HFF-Myc (cell line): ENCODE results near the gene BTAF1.

Experiments
- DNase-seq: peaks from one replicate; pipeline ENCODE4 v3.0.0-alpha.2; 2011; ENCODE audit warnings: low read depth; ENCODE audit errors: extremely low read depth
- H3K4me3 ChIP-seq: replicated peaks from 2 replicates; pipeline ENCODE4 v1.5.1; 2011; ENCODE audit warnings: low read depth, mild to moderate bottlenecking, control low read depth, low read length
- CTCF ChIP-seq: IDR thresholded peaks from 2 replicates; pipeline ENCODE4 v1.5.1; 2012; ENCODE audit warnings: mild to moderate bottlenecking, low read depth, low read length, control low read depth; ENCODE audit errors: missing control alignments

Gene BTAF1

GRCh38 chr10:91896212-91896756 is 27.3 kb upstream of the BTAF1 start:
- no peak for TF ChIP-seq CTCF
- no peak overlapping the region for H3K4me3 ChIP-seq

GRCh38 chr10:91897421-91897820 is 26.1 kb upstream of the BTAF1 start:
- no peak overlapping the region for H3K4me3 ChIP-seq
- no peak for DNase-seq
- no peak for TF ChIP-seq CTCF

More at GRCh38 chr10:91896212-91896756, 27.3 kb upstream of the BTAF1 start:
- DNase-seq: no peak

GRCh38 chr10:91901784-91902677 is 21.5 kb upstream of the BTAF1 start:
- no peak overlapping the region for H3K4me3 ChIP-seq
- DNase-seq: peak; percentile 97
- TF ChIP-seq CTCF: no peak

GRCh38 chr10:91907033-91907594 is 16.5 kb upstream of the BTAF1 start:
- H3K4me3 ChIP-seq: peak overlapping the region; percentile 64
- TF ChIP-seq CTCF: no peak
- no peak for DNase-seq

- no peak for DNase-seq
- TF ChIP-seq CTCF: no peak
- peak overlapping the region; percentile 64 for H3K4me3 ChIP-seq
Measured at GRCh38 chr10:91907914-91908336, 15.6 kb upstream of the BTAF1 start.

DNA sequence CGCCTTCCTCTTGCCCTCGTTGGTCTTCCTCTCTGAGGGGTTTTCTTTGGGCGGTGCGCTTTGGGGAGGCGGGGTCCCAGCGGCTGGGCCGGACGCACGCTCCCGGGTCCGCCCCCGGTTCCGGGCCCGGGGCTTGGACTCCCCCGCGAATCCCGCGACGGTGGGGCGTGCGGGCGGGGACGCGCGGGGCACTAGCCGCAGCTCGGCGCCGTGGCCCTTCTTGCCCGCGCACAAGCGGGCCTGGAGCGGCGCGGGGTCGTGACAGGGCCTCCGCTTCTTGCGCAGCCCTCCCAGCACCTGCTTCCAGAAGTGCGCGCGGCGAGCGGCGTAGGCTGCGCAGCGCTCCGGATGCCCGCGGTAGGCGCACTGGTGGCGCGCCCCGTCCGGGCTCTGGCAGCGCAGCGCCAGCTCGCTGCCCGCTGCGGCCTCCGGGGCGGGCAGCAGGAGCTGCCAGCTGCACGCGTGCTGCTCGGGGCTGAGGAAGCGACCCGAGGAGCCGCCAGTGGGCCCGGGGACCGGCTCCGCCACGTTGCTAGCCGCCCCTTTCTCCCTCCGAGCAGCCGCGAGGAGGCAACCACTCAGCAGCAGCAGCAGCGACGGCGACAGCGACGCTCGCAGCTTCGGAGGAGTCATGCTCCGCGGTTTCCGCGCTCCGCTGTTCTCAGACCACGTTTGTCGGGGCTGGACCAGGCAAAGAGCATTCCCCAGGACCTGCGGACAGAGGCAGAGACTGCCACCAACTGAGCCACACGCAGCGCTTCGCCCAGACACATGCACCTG is 15.0 kb upstream of the BTAF1 start:
- H3K4me3 ChIP-seq: peak overlapping the region; percentile 64
- DNase-seq: peak; percentile 61
- peak; percentile 40 for TF ChIP-seq CTCF
